Measurements from ENCODE around the gene SLC9A6.

The SLC9A6 gene

DNA sequence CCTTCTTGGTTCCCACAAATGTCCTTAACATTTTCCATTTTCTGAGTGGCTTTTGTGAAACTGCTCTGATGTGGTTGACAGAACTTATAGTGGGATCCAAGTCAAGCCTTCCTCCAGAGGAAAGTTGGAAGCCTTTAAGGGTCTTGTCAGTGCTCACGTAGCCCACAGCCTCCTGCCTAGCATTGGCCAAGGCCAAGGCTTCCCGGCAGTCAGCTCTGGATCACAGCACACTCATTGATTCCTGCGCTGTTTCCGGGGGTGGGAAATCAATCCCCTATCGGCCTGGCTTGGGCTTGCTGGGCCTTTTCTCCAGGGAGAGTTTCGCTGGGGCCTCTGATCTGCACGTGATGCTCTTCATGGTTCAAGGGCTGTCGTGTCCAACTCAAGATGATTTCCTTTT is 76.1 kb downstream of the SLC9A6 start:
- H3F3A ChIP-seq (ENCODE audit: insufficient read depth, low read length) = peaks cover 10% of the 10 kb centered on the region; the same call in 1 of the 2 replicates
- H2AFZ ChIP-seq (ENCODE audit: low read length) = no peak overlapping the region
- H3K9ac ChIP-seq (ENCODE audit: low read length) = no peak overlapping the region
- no peak overlapping the region for H3K4me2 ChIP-seq (ENCODE audit: low read depth, low read length)
- H3K27ac ChIP-seq (ENCODE audit: low read length) = no peak overlapping the region
- no peak for DNase-seq
- no peaks in the 10 kb centered on the region for H3K9me3 ChIP-seq (replicated peaks; ENCODE audit: insufficient read depth, low read length)
- H3K4me3 ChIP-seq (ENCODE audit: low read length) = no peak overlapping the region
- H3K27me3 ChIP-seq (replicated peaks; ENCODE audit: insufficient read depth, low read length) = no peaks in the 10 kb centered on the region
- H3K4me1 ChIP-seq (ENCODE audit: low read length) = peaks cover 10% of the 10 kb centered on the region
- no peaks in the 10 kb centered on the region for H3K79me2 ChIP-seq (ENCODE audit: low read length)
- TF ChIP-seq, protein P1, sequence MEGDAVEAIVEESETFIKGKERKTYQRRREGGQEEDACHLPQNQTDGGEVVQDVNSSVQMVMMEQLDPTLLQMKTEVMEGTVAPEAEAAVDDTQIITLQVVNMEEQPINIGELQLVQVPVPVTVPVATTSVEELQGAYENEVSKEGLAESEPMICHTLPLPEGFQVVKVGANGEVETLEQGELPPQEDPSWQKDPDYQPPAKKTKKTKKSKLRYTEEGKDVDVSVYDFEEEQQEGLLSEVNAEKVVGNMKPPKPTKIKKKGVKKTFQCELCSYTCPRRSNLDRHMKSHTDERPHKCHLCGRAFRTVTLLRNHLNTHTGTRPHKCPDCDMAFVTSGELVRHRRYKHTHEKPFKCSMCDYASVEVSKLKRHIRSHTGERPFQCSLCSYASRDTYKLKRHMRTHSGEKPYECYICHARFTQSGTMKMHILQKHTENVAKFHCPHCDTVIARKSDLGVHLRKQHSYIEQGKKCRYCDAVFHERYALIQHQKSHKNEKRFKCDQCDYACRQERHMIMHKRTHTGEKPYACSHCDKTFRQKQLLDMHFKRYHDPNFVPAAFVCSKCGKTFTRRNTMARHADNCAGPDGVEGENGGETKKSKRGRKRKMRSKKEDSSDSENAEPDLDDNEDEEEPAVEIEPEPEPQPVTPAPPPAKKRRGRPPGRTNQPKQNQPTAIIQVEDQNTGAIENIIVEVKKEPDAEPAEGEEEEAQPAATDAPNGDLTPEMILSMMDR (IDR thresholded peaks at IDR 0.05; ENCODE audit: low read length) = no peak
- TF ChIP-seq EZH2 (optimal IDR thresholded peaks at IDR 0.05; ENCODE audit: low read depth, low read length) (no peak), EZH2phosphoT487 (IDR thresholded peaks at IDR 0.05; ENCODE audit: low read length) (no peak)
- H4K20me1 ChIP-seq (ENCODE audit: insufficient read depth, low read length) = no peaks in the 10 kb centered on the region
- no peaks in the 10 kb centered on the region for H3K9me2 ChIP-seq (replicated peaks; ENCODE audit: insufficient read depth, low read length)
- H3K36me3 ChIP-seq (replicated peaks; ENCODE audit: insufficient read depth, low read length) = no peaks in the 10 kb centered on the region

DNA sequence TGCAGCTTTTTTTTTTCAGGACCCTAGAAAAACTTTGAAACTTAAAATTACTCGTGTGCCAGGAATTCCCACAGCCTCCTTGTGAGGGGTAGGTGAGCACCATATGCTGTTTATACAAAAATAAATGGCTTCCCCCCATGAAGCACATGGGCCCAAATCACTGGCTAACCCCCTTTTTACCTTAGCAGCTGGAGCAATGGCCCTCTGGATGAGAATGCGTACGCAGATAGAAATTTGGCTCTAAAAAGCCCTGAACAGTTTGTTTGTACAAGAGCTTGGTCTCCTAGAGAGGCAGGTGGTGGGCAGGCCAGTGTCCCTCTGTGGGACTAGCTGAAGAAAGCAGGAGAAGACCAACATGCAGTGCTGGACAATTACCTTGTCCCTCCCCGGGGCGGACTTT is 76.5 kb downstream of the SLC9A6 start:
- H3K9me3 ChIP-seq (replicated peaks; ENCODE audit: insufficient read depth, low read length) = no peaks in the 10 kb centered on the region
- H3K27me3 ChIP-seq (replicated peaks; ENCODE audit: insufficient read depth, low read length) = no peaks in the 10 kb centered on the region
- TF ChIP-seq EZH2phosphoT487 (IDR thresholded peaks at IDR 0.05; ENCODE audit: low read length) = no peak
- no peak for TF ChIP-seq EZH2 (optimal IDR thresholded peaks at IDR 0.05; ENCODE audit: low read depth, low read length)
- TF ChIP-seq, protein P1 (IDR thresholded peaks at IDR 0.05; ENCODE audit: low read length) = no peak
- H3F3A ChIP-seq (ENCODE audit: insufficient read depth, low read length) = peaks cover 9% of the 10 kb centered on the region; the same call in 1 of the 2 replicates
- DNase-seq = no peak
- H3K4me2 ChIP-seq (ENCODE audit: low read depth, low read length) = no peak overlapping the region
- H3K4me3 ChIP-seq (ENCODE audit: low read length) = no peak overlapping the region
- peaks cover 6% of the 10 kb centered on the region for H3K4me1 ChIP-seq (ENCODE audit: low read length)
- H4K20me1 ChIP-seq (ENCODE audit: insufficient read depth, low read length) = no peaks in the 10 kb centered on the region
- H3K36me3 ChIP-seq (replicated peaks; ENCODE audit: insufficient read depth, low read length) = no peaks in the 10 kb centered on the region
- no peak overlapping the region for H3K27ac ChIP-seq (ENCODE audit: low read length)
- H3K79me2 ChIP-seq (ENCODE audit: low read length) = no peaks in the 10 kb centered on the region
- no peak overlapping the region for H3K9ac ChIP-seq (ENCODE audit: low read length)
- no peaks in the 10 kb centered on the region for H3K9me2 ChIP-seq (replicated peaks; ENCODE audit: insufficient read depth, low read length)
- H2AFZ ChIP-seq (ENCODE audit: low read length) = no peak overlapping the region

- Histone ChIP-seq H3K36me3 (replicated peaks; ENCODE audit: insufficient read depth, low read length) (no peaks in the 10 kb centered on the region), H3K27ac (ENCODE audit: low read length) (no peak overlapping the region), H4K20me1 (ENCODE audit: insufficient read depth, low read length) (no peaks in the 10 kb centered on the region), H3K27me3 (replicated peaks; ENCODE audit: insufficient read depth, low read length) (no peaks in the 10 kb centered on the region), H3K4me1 (ENCODE audit: low read length) (no peaks in the 10 kb centered on the region), H3K4me3 (ENCODE audit: low read length) (no peak overlapping the region), H3F3A (ENCODE audit: insufficient read depth, low read length) (no peaks in the 10 kb centered on the region), H3K9me2 (replicated peaks; ENCODE audit: insufficient read depth, low read length) (no peaks in the 10 kb centered on the region), H3K79me2 (ENCODE audit: low read length) (no peaks in the 10 kb centered on the region), H2AFZ (ENCODE audit: low read length) (no peak overlapping the region), H3K9ac (ENCODE audit: low read length) (no peak overlapping the region), H3K9me3 (replicated peaks; ENCODE audit: insufficient read depth, low read length) (no peaks in the 10 kb centered on the region), H3K4me2 (ENCODE audit: low read depth, low read length) (no peak overlapping the region)
- TF ChIP-seq EZH2 (optimal IDR thresholded peaks at IDR 0.05; ENCODE audit: low read depth, low read length) (no peak), EZH2phosphoT487 (IDR thresholded peaks at IDR 0.05; ENCODE audit: low read length) (no peak)
- TF ChIP-seq, protein P1 (IDR thresholded peaks at IDR 0.05; ENCODE audit: low read length) = no peak
- no peak for DNase-seq
These were observed 78.3 kb downstream of the SLC9A6 start for GRCh38 chrX:136063340-136064079.
